IPS DF 19.7 (cell line): ENCODE data around the gene SYNE1.
A peak's percentile ranks its signal among the peaks of the same experiment; 100 is the strongest.
"Not testable (repeated sequence)": the region's sequence is repeated elsewhere in the genome, so short reads cannot be mapped to it uniquely, and the experiment has no call there.

Source experiments
- DNase-seq: peaks from one replicate; pipeline ENCODE4 v3.0.0-alpha.2; 2013; ENCODE audit warnings: low read depth, low spot score

Gene SYNE1

DNA sequence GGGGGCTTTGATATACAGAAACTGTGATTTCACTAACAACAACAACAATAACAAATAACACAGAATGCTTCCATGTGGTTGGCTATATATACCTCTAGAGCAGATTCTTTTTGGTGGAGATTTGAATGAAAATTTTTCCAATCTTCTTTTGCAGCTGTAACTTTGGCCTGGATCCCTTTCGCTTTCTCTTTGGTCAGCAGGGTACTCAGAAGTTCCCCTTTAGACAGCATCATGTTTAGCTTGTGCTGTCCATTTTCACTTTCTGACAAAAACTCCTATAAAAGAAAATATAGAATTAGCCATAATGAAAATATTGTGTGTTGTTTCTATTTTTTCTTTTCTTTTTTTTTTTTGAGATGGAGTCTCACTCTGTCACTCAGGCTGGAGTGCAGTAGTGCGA lies 264.2 kb downstream of the SYNE1 start:
- DNase-seq: no peak

GRCh38 chr6:152371775-152372174 lies 265.4 kb downstream of the SYNE1 start:
- DNase-seq: no peak

DNA sequence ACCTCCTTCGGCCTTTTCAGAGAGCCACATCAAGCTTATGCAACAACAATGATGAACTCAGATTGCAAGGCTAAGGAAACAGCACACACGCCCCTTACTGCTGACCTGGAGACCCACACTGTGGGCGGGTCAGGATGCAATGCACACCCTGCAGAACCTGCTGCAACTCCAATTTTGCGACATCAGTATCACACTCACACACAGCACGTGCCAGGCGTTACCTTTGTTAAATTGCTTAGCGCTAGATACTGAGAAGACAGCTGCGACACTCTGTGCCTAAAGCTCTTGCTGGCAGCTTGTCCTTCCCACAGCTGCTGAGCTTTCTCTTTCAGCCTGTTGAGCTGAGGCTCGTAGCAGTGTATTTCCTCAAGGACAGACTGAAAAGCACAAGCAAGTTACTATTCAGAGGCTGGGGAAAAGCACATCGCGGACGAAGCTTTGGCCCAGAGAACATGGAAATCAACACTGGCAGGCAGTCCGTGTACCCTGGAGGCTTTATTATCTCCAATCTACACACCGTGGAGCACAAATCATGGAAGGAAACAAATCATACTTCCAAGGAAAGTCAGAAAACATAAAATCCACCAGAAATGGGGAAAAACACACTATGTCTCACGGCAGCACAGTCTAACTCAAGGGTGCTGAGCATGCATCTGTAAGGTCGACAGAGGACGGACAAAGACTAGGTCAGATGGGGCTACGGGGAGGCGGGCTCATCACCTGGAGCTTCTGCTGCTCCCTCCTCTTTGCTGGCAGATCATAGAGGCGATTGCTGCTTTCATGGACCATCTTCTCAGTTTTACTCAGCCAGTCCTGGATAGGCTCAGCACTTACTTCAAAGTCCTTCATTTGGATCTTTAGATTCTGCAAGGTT lies 268.2 kb downstream of the SYNE1 start:
- DNase-seq: no peak

- no peak for DNase-seq
Observed at GRCh38 chr6:152364866-152365265, 272.3 kb downstream of the SYNE1 start.

DNA sequence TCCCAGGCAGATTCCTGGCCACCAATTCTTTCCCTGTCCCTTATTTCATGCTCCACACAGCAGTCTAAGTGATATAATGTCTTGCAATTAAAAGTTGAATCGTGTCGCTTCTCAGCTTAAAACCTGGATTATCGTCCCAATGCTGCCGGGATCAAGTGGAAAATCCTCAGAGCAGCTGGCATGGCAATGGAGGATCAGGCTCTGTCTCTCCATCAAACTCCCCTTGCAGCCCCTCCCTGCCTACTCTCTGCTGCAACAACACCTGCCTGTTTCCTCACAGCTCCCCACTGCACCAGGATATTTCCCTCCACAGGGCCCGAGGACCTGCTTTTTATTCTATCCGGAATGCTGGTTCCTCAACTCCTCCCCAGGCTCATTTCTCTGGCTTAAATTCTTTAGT lies 277.1 kb downstream of the SYNE1 start:
- DNase-seq: no peak

- peak; percentile 9 for DNase-seq
Observed at GRCh38 chr6:152356662-152357061, 280.5 kb downstream of the SYNE1 start.

DNA sequence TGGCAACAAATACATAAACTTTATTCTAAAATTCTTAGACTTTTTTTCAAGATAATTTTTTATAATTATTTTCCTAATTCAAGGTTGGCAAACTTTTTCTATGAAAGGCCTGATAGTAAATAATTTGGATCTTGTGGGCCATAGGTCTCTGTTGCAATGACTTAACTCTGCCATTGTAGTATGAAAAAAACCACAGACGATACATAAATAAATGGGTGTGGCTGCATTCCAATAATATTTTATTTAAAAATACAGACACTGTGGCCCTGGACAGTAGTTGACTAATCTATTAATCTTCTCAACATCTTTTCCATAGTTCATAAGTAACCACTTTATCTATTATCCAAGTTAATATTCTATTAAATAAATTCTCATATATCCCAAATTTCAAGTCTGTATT lies 281.1 kb downstream of the SYNE1 start:
- DNase-seq: no peak

DNA sequence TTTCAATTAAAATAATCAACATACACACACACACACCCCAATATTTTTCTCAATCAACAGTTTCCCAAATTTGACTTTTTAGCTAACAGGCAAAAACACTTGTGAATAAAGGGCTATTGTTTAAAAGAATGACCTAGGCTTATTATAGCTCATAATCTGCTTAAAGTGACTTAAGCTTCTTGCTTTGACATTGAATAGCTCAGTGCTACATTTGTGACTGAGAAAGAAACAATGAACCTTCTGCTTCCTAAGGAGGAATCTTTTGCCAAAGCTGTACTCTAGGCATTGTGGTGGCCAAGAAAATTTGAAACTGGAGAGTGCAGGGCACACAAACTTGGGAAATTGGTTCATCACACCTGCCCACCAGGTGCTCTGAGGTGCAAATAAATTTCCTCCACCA lies 282.0 kb downstream of the SYNE1 start:
- no peak for DNase-seq

- DNase-seq: no peak
Observed at GRCh38 chr6:152353440-152353839, 283.7 kb downstream of the SYNE1 start.

DNA sequence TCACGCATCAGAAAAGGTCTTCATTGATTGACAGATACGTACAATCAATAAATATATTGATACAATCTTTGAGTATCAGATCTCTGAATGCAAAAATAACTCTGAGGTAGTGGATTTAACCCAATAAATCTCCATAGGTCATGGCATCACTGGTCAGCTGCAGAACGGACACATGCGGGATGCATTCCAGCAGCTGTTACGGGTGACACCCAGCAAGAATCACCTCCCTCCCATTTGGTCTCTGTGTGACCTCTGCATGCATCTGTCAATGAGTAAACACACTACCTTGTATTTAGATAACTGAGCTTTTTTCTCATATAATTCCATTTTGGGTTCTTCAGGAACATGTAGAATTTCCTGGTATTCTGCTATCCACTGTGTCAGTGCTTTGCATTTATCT lies 285.4 kb downstream of the SYNE1 start:
- DNase-seq: no peak

- no peak for DNase-seq
Observed at GRCh38 chr6:152351110-152351509, 286.1 kb downstream of the SYNE1 start.

DNA sequence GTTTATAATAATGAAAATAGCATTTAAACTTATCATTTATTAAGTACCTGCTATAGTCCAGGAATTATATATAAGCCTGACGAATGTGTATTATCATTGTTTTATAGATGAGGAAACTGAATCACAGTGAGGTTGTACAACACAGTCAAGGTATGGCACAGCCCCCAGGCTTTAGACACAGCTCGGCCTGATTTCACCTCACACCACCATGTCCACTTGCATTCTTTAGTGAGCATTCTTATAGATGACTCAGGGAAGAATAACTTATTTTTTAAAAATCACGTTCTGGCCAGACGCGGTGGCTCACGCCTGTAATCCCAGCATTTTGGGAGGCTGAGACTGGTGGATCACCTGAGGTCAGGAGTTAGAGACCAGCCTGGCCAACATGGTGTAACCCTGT lies 289.0 kb downstream of the SYNE1 start:
- DNase-seq: no peak

GRCh38 chr6:152343735-152344360 lies 293.3 kb downstream of the SYNE1 start:
- no peak for DNase-seq

DNA sequence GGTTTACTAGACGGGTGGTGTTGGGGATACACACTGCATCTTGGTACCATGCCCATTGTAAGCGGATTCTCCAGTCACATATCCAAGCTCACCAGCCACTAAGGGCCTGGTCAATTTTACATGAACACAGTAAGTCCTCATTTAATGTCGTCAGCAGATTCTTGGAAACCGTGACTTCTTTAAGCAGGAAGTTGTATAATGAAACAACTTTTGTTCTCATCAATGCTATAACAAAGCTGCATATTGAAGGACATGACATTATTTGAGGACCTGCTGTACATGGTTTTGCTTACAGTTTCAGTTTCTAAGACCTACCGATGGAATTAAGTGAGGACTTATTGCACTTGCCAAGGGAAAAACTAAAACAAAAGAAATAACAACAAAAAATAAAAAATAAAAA lies 295.6 kb downstream of the SYNE1 start:
- no peak for DNase-seq

DNA sequence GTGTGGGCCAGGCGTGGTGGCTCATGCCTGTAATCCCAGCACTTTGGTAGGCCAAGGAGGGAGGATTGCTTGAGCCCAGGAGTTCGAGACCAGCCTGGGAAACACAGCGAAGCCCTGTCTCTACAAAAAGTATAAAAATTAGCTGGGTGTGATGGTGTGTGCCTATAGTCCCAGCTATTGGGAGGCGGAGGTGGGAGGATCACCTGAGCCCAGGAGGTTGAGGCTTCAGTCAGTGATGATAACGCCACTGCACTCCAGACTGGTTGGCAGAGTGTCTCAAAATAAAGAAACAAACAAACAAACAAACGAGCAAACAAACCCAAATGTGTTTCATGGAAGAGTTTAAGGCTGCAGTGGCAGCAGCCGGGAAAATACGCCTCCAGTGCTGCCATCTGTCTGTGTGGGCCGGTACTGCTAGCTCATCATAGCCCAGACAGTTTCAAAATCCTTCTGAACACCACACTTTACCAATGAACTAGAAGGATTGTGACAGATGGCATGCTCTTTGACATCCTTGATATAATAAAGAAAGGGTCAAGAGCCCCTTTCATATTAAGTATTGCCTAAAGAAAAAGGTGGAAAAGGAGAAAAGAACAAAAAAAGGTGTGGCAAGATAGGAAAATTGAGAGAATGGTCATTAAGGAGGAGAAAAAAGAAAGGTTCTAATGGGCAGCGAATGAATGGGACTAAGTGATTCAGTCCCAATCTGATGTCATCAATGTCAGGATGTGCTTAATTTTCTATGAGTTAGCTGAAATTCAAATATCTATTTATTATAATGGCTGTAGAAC lies 298.6 kb downstream of the SYNE1 start:
- no peak for DNase-seq

- DNase-seq: no peak
Observed at GRCh38 chr6:152334555-152334954, 302.6 kb downstream of the SYNE1 start.

DNA sequence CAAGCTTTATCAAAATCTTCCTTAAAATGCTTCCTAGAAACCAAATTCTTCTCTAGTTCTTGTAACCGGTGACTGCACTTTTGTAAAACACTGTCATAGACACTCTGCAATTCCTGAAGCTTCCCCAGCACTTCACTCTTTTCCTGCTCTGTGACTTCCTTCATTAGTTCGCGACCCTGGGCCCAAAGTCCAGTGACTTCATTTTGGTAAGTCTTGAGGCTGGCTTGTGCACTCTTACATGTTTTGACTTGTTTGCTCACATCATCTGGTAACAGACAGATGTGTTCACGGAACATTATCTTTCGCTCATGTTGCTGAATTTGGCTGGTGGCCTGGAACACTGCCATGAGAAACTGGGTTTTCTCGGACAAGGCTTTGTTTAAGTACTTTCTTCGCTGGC lies 306.2 kb downstream of the SYNE1 start:
- DNase-seq: no peak

DNA sequence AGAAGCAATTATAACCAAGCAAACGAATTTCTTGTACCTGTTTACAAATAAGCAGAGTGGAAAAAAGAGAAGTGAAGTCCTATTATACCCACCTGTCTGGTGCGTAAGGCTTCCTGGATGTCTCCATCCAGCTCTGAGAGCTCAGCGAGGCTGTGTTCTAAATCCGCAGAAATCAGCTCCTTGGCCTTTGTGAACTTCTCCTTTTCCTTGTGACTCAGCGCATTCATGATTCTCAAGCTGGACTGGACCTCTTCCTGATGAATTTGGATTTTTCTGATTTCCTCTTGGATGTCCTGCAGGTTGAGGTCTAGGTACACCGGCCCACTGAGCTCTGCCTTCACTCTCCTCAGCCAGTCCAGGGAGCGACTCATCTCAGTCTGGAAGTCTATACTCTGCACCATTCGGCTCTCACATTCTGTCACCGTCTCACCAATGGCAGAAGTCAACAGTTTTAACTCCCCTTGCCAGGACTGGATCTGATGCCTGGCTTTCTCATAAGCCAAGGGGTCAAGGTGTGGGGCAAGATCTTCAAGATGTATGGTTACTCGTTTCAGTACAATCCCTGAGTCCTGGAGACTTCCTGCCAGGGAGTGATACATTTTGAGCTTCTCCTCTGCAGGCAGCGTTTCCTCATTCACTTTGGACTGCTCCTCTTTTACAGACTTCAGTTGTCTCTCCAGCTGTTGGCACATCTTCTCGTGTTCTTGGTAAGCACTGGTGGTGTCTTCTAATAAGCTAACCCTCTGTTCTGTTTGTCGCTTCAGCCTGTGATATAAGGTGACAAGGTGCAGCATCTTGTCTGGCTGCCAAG lies 307.3 kb downstream of the SYNE1 start:
- DNase-seq: no peak

DNA sequence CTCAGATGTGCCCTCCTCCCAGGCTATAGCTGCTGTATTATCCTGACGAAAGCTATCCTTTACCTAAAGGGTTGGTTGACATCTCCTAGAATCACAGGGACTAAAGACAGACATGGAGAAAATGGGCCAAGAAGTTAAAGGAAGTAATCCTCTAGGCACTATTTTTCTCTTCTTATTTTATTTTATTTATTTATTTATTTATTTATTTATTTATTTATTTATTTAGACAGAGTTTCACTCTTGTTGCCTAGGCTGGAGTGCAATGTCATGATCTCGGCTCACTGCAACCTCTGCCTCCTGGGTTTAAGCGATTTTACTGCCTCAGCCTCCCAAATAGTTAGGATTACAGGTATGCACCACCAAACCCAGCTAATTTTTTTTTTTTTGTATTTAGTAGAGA lies 309.0 kb downstream of the SYNE1 start:
- not testable (repeated sequence) for DNase-seq

DNA sequence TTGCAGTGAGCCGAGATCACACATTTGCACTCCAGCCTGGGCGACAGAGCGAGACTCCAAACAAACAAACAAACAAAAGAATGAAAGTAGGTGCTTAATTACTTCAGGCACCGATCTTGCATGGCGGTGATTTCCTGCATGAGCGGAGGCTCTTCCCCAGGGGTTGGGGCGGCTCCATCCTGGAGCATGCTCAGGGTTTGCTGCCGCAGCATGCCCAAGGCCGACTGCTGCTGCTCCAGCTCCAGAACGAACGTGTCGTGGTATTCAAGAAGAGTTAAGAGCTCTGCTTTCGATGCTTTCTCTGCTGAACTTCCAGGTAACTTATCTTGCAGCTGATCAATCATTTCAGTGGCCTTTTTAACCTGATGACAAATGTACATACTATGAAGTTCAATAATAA lies 313.8 kb downstream of the SYNE1 start:
- no peak for DNase-seq

DNA sequence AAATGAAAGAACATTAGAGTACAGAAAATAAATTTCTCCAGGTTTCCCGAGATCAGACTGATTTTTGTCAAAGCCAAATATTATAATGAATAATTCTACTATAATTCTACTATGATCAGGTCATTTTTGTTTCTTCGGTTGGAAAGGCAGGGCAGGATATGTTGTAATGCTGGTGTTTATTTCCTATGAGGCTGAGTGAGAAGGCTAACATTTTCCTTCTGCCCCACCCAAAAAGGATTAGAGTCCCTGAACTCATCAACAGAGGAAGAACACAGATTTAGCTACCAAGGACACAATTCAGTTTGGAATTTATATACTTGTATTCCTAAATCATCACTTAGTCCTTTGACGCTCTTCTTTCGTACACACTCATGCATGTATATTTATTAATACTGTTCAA lies 318.9 kb downstream of the SYNE1 start:
- DNase-seq: no peak

DNA sequence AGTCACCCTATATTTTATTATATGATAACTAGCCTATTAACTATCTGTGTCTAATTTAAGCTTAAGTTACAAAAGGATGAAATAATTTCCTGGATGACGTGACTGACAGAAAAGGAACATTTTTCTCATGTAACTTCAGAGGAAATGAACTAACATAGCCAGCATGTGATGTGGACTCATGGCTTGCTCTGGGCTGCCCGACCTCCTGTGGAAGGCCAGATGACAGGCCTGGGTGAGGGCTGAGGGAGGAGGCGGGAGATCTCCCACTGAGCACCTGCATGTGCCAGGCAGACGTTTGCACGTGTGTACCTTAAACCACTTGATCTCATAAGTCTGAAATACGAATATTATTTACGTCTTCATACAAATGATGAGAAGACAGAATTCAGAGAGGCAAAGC lies 321.1 kb downstream of the SYNE1 start:
- no peak for DNase-seq
